Right lobe of liver (tissue), 6 donors: ENCODE measurements around the gene BARX2. TPM values are rescaled to one million over a fixed set of nuclear protein-coding genes. Genes with fewer than 3 reads are reported as not detected.

Experiments
- ATAC-seq, 4 donors: fragments of 200-7000 bp; cut with Tn5 transposase; one replicate each; pipeline ENCODE4 v1.9.1; 2020; ENCODE audit warnings: mild to moderate bottlenecking in 4 of 4, moderate library complexity in 4 of 4
- DNase-seq, 3 donors: peaks; one replicate each; pipeline ENCODE4 v3.0.0-alpha.2; 2020
- H3K27ac ChIP-seq, 3 donors: fragments of 200-600 bp; one replicate each; pipeline ENCODE4 v1.8.0; 2022
- H3K27me3 ChIP-seq, 2 donors: fragments of 200-600 bp; one replicate each; pipeline ENCODE4 v1.8.0; 2022
- H3K36me3 ChIP-seq, 4 donors: fragments of 200-600 bp; sonication (generic) in 1 of 4; one replicate each; pipeline versions ENCODE4 v1.5.1 to v1.8.0; 2017 to 2022; ENCODE audit warnings: control low read depth in 1 of 4
- H3K4me1 ChIP-seq, 4 donors: fragments of 200-600 bp; sonication (generic) in 1 of 4; one replicate each; pipeline versions ENCODE4 v1.5.1 to v1.8.0; 2017 to 2022; ENCODE audit warnings: control low read depth in 1 of 4
- H3K4me3 ChIP-seq, 3 donors: fragments of 200-600 bp; one replicate each; pipeline ENCODE4 v1.8.0; 2022
- H3K9me3 ChIP-seq, 4 donors: fragments of 200-600 bp; sonication (generic) in 1 of 4; one replicate each; pipeline versions ENCODE4 v1.5.1 to v1.8.0; 2017 to 2022; ENCODE audit warnings: control low read depth in 1 of 4
- POLR2A ChIP-seq: fragments of 450-650 bp; IDR thresholded peaks from one replicate; pipeline ENCODE4 v1.6.1; 2017; ENCODE audit warnings: antibody characterized with exemption, mild to moderate bottlenecking
- WGBS: methylation state at CpG from one replicate; pipeline ENCODE4 v1.1.6; 2018; ENCODE audit warnings: low coverage, low lambda C conversion rate; ENCODE audit not compliant: insufficient coverage; ENCODE audit errors: missing lambda C conversion rate; 5-methylcytosine and 5-hydroxymethylcytosine counted together
- intact Hi-C, 2 donors: fragments of 100-400 bp; cut with DNase I; formaldehyde crosslinking; loops; one replicate each; pipeline versions ENCODE4 v1.11.2 to v1.14.1; 2022
- total RNA-seq, 6 experiments: library from RNA; depleted of rRNA in 2 of 6; stranded (reverse); fragments of >200 nt in 2 of 6; fragmentation: NEBNext Ultra II Directional in 3 of 6; extraction: Animal tissue kit (Norgen Biotek cat#: 25700) in 3 of 6; gene quantifications; one replicate each; pipeline versions ENCODE4 v1.1.0 to v1.2.4, GENCODE V29; 2016 to 2023
- TF ChIP-seq, protein P1 (sequence below), 4 donors: fragments of 200-600 bp in 3 of 4; fragments of 450-650 bp in 1 of 4; IDR thresholded peaks; one replicate each; pipeline versions ENCODE4 v1.5.1 to v1.8.0; 2016 to 2022; ENCODE audit warnings: antibody characterized with exemption in 4 of 4, mild to moderate bottlenecking in 2 of 4
- donor health status: DM: no; HTN: yes; CAD: no.
- donor health status: DM: no; HTN: no; CAD: no.
- donor health status: DM: no; HTN: no; CAD: no.
- donor health status: DM: no; HTN: yes; CAD: no.
- donor health status: DM: no; HTN: yes; CAD: no.

Gene BARX2
- total RNA-seq, 6 experiments from 2014 or later: not detected

DNA sequence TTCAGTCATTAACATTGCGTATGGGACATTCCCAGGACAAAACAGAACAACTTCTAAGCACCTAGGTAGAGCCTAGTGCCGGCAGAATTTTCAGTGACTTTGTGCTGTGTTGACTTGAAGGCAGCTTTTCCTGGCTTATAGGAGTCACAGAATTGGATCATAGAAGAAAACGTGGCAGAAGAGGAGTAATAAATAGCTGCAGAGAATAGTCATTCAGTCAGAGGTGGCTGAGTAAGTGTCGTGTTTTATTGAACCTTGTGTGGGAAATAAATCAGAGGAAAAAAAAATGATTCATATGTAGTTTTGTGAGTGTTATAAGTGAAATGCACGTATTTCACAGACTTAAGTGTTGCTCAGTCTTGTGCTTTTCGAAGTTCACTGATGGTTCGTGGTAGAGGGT lies 2.1 kb downstream of the BARX2 start:
- intact Hi-C loops: loop anchor here in 1 of 2 donors (10.0 kb wide), 2 partner anchors 317 to 367 kb away; no protein-coding TSS in a partner anchor
- Histone ChIP-seq H3K27ac (no peak overlapping the region), H3K4me3 (no peak overlapping the region)

DNA sequence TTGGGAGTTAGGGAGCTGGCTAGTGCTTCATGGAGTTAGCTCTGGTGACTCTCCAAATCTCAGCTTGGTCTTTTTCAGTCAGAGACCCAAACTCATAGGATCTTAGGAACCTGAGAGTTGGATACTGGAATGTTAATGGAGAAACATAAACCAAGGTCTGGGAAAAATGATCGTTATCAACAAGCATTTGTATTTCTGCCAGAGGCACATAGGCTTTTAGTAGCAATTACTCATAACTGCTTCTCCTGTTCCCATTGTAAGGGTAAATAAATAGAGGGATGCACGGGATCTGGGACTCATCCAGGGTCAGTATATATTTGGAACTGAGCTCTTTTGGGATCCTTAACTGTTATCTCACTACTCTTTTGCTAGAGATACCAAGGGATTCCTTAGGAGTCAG lies 4.8 kb downstream of the BARX2 start:
- H3K27me3 ChIP-seq: peaks cover 2 to 29% of the 10 kb centered on the region in 2 donors
- no peak overlapping the region for H3K27ac ChIP-seq

More for the DNA sequence above, 2.1 kb downstream of the BARX2 start:
- 71% methylated on average over 7 of the region's 7 CpGs for WGBS
- TF ChIP-seq, protein P1, sequence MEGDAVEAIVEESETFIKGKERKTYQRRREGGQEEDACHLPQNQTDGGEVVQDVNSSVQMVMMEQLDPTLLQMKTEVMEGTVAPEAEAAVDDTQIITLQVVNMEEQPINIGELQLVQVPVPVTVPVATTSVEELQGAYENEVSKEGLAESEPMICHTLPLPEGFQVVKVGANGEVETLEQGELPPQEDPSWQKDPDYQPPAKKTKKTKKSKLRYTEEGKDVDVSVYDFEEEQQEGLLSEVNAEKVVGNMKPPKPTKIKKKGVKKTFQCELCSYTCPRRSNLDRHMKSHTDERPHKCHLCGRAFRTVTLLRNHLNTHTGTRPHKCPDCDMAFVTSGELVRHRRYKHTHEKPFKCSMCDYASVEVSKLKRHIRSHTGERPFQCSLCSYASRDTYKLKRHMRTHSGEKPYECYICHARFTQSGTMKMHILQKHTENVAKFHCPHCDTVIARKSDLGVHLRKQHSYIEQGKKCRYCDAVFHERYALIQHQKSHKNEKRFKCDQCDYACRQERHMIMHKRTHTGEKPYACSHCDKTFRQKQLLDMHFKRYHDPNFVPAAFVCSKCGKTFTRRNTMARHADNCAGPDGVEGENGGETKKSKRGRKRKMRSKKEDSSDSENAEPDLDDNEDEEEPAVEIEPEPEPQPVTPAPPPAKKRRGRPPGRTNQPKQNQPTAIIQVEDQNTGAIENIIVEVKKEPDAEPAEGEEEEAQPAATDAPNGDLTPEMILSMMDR (IDR thresholded peaks at IDR 0.05): no peak
- TF ChIP-seq POLR2A: no peak
- Histone ChIP-seq H3K4me1 (peaks cover 0 to 23% (median 5%) of the 10 kb centered on the region in 4 donors), H3K36me3 (no peaks in the 10 kb centered on the region), H3K27me3 (peaks cover 11 to 53% of the 10 kb centered on the region in 2 donors), H3K9me3 (no peaks in the 10 kb centered on the region)
- DNase-seq (no peak), ATAC-seq (no peak)

DNA sequence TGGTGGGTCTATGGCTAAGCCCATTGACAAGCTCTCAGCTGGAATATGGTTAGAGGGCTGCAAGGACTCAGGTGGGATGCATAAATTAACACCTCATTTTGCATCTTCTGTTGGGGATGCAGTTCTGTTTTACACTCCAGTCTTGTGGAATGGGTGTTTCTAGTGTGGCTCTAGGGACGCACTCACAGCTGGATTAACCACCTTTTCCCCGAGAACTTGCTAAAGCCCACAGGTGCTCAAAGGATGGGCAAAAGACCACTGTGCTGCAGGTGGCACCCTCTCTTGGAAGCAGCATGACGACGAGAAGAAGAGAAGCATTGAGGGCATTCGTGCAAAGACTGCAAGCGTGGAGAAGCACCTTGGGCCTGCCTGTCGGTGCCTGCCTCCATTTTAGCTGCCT lies 6.9 kb downstream of the BARX2 start:
- Histone ChIP-seq H3K4me1 (no peaks in the 10 kb centered on the region), H3K4me3 (no peak overlapping the region), H3K9me3 (no peaks in the 10 kb centered on the region), H3K27ac (no peak overlapping the region), H3K27me3 (peaks cover 0 to 13% of the 10 kb centered on the region in 2 donors), H3K36me3 (no peaks in the 10 kb centered on the region)
- no peak for TF ChIP-seq POLR2A
- TF ChIP-seq, protein P1 (IDR thresholded peaks at IDR 0.05): no peak
- WGBS: 55% methylated on average over 2 of the region's 7 CpGs
- no peak for DNase-seq
- intact Hi-C loops: no loop called here
- no peak for ATAC-seq

More for the DNA sequence above, 4.8 kb downstream of the BARX2 start:
- Histone ChIP-seq H3K9me3 (no peaks in the 10 kb centered on the region), H3K36me3 (no peaks in the 10 kb centered on the region), H3K4me1 (no peaks in the 10 kb centered on the region), H3K4me3 (no peak overlapping the region)
- 51% methylated on average over 2 of the region's 2 CpGs for WGBS
- intact Hi-C loops: no loop called here
- DNase-seq (no peak), ATAC-seq (no peak)
- TF ChIP-seq POLR2A: no peak
- TF ChIP-seq, protein P1 (IDR thresholded peaks at IDR 0.05): no peak

DNA sequence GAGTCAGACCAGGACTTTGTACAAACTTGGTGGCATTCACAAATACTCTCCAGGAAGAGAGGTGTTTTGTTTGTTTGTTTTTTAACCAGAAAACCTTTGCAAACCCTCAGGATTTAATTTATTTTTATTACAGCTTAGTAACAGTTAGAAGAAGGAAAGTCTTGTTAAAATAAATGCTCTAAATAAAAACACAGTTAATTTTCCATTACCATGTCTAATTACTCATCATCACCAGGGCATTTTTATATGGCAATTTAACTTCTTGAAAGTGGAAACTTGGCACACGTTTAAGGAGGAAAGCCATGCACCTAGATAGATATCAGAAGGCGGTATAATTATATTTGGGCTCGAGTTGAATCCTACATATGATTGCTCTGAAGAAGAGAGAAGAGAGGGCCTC lies 7.4 kb downstream of the BARX2 start:
- no peak overlapping the region for H3K27ac ChIP-seq
- intact Hi-C loops: no loop called here
- H3K4me3 ChIP-seq: no peak overlapping the region
- TF ChIP-seq, protein P1 (IDR thresholded peaks at IDR 0.05): no peak
- no peak for TF ChIP-seq POLR2A
- ATAC-seq (no peak), DNase-seq (no peak)
- H3K9me3 ChIP-seq: no peaks in the 10 kb centered on the region
- no peaks in the 10 kb centered on the region for H3K4me1 ChIP-seq
- peaks cover 0 to 9% of the 10 kb centered on the region in 2 donors for H3K27me3 ChIP-seq
- H3K36me3 ChIP-seq: no peaks in the 10 kb centered on the region
- WGBS: 45% methylated on average over 3 of the region's 3 CpGs

DNA sequence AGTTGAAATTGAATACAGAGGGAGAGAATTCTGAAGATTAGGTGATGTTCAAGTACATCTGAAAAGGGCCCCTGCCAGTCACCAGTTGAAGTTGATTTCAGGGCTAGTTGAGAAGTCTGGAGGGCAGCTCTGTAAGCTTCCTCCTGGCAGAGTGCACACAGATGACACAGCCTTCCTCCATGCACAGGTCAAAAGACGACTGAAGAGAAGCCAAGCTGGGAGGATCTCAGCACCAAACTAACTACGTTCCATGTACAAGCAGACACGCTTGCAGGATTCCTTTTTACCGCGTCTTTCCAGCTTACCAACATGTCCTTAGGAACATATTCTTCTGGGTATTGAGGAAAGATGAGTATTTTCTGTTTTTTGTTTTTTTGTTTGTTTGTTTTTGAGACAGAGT lies 7.9 kb downstream of the BARX2 start:
- 73% methylated on average over 5 of the region's 5 CpGs for WGBS
- Histone ChIP-seq H3K9me3 (no peaks in the 10 kb centered on the region), H3K36me3 (no peaks in the 10 kb centered on the region), H3K4me1 (no peaks in the 10 kb centered on the region), H3K4me3 (no peak overlapping the region), H3K27ac (no peak overlapping the region), H3K27me3 (peaks cover 0 to 5% of the 10 kb centered on the region in 2 donors)
- ATAC-seq (no peak), DNase-seq (no peak)
- TF ChIP-seq, protein P1 (IDR thresholded peaks at IDR 0.05): no peak
- no peak for TF ChIP-seq POLR2A
- intact Hi-C loops: no loop called here
